Pancreas (tissue), 10 donors: Measurements from ENCODE around the gene DSCAM. TPM values are rescaled to one million over a fixed set of nuclear protein-coding genes. Genes with fewer than 3 reads are reported as not detected.

Experiments used
- ATAC-seq, 4 donors: fragments of 200-7000 bp; cut with Tn5 transposase; one replicate each; pipeline versions ENCODE4 v1.8.0 to v1.9.1; 2020; ENCODE audit warnings: mild to moderate bottlenecking in 4 of 4, moderate library complexity in 4 of 4
- DNase-seq, 6 donors: peaks; one replicate each; pipeline ENCODE4 v3.0.0-alpha.2; 2020
- FAIRE-seq: peaks from 2 replicates; lab custom pipeline; 2012; peaks lifted over from hg19 to GRCh38; lab: Jason Lieb, UNC
- H3K27ac ChIP-seq, 4 donors: fragments of 200-600 bp; sonication (generic); 1 replicate in 3 of 4; 2 replicates in 1 of 4; pipeline versions ENCODE4 v1.5.0 to v1.8.0; 2020
- H3K27me3 ChIP-seq, 4 donors: fragments of 200-600 bp; one replicate each; pipeline ENCODE4 v1.8.0; 2021
- H3K36me3 ChIP-seq, 3 donors: fragments of 200-600 bp; sonication (generic) in 1 of 3; one replicate each; pipeline versions ENCODE4 v1.5.0 to v1.8.0; 2020 to 2021
- H3K4me1 ChIP-seq, 3 donors: fragments of 200-600 bp; one replicate each; pipeline ENCODE4 v1.8.0; 2021
- H3K4me3 ChIP-seq, 4 donors: fragments of 200-600 bp; sonication (generic) in 2 of 4; one replicate each; pipeline versions ENCODE4 v1.5.0 to v1.8.0; 2020 to 2021
- H3K9me3 ChIP-seq, 4 donors: fragments of 200-600 bp; one replicate each; pipeline ENCODE4 v1.8.0; 2021
- WGBS, 2 donors: extraction: QIAGEN DNeasy Blood & Tissue Kit; methylation state at CpG; one replicate each; pipeline ENCODE4 v1.1.7; 2013; 5-methylcytosine and 5-hydroxymethylcytosine counted together
- intact Hi-C, 3 donors: fragments of 100-400 bp; cut with DNase I; formaldehyde crosslinking; loops; one replicate each; pipeline versions ENCODE4 v1.11.1 to v1.14.2; 2022
- polyA plus RNA-seq, 2 donors: library from polyadenylated mRNA; stranded (reverse); fragments of 200-250 nt; gene quantifications; one replicate each; pipeline ENCODE4 v1.2.3, GENCODE V29; 2013
- total RNA-seq, 6 donors: library from RNA; stranded (reverse); fragmentation: NEBNext Ultra II Directional in 4 of 6; extraction: Animal tissue kit (Norgen Biotek cat#: 25700) in 4 of 6; gene quantifications; one replicate each; pipeline versions ENCODE4 v1.2.1 to v1.2.4, GENCODE V29; 2021 to 2023
- TF ChIP-seq, protein P1 (sequence below), 4 donors: fragments of 200-600 bp; sonication (generic) in 3 of 4; IDR thresholded peaks; one replicate each; pipeline versions ENCODE4 v1.5.0 to v1.8.0; 2021; ENCODE audit warnings: antibody characterized with exemption in 4 of 4
- donor health status: healthy with polysubstance abuse.
- donor health status: DM: no; HTN: no; CAD: no; lungs with moderate emphysema.
- donor health status: DM: no; HTN: no; CAD: no.
- donor health status: control.
- donor health status: control.
- donor health status: Bipolar disorder and iron deficiency.
- donor health status: DM: yes; HTN: yes; CAD: no.
- donor health status: DM: no; HTN: no; CAD: no.
- donor health status: DM: no; HTN: no; CAD: no.
- donor health status: DM: yes; HTN: yes; CAD: no.

The DSCAM gene
- total and polyA plus RNA-seq, 8 donors: 0.05 to 0.77 (median 0.14) TPM

DNA sequence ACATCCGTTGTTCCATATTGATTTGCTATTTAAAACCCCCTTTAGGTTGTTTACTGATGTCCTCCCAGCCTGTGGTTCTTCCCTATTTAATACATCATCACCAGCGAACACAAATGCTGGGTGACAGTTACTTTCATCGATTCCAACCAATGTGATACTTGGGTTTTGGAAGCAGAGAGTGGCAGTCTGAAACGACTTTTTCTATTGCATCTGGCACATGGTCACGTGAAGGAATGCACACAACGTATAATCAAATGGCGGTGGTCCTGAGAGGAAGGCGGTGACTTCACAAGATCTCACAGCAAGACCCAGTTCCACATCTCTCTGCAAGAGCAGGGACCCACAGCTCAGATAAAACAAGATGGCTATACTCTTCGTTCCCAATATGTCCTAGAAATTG is 213.9 kb downstream of the DSCAM start:
- H3K4me3 ChIP-seq: no peak overlapping the region
- no peaks in the 10 kb centered on the region for H3K9me3 ChIP-seq
- FAIRE-seq (no peak), DNase-seq (no peak), ATAC-seq (no peak)
- H3K36me3 ChIP-seq: no peaks in the 10 kb centered on the region
- TF ChIP-seq, protein P1, sequence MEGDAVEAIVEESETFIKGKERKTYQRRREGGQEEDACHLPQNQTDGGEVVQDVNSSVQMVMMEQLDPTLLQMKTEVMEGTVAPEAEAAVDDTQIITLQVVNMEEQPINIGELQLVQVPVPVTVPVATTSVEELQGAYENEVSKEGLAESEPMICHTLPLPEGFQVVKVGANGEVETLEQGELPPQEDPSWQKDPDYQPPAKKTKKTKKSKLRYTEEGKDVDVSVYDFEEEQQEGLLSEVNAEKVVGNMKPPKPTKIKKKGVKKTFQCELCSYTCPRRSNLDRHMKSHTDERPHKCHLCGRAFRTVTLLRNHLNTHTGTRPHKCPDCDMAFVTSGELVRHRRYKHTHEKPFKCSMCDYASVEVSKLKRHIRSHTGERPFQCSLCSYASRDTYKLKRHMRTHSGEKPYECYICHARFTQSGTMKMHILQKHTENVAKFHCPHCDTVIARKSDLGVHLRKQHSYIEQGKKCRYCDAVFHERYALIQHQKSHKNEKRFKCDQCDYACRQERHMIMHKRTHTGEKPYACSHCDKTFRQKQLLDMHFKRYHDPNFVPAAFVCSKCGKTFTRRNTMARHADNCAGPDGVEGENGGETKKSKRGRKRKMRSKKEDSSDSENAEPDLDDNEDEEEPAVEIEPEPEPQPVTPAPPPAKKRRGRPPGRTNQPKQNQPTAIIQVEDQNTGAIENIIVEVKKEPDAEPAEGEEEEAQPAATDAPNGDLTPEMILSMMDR (IDR thresholded peaks at IDR 0.05): no peak
- no peaks in the 10 kb centered on the region for H3K27me3 ChIP-seq
- H3K27ac ChIP-seq: no peak overlapping the region
- H3K4me1 ChIP-seq: no peaks in the 10 kb centered on the region
- 63 to 67% methylated on average over 9 of the region's 9 CpGs for WGBS, 2 donors
- intact Hi-C loops: no loop called here

DNA sequence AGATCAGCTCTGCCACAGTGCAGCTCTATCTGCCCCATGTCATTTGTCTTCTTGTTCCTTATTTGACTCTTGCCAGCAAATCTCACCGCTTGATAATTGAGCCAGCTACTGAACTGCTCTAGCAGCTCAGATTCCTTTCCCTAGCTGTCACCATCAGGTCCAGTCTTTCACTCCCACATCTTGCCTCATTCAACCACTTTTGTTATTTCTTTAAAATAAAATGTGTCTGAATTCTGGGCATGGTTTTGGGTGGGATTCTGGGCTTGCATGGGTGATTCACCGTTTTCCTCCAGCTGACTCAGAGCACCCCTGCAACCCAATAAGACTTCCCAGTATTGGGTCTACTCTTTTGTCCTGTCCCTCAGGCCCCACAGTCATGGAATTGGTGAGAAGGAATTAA is 215.7 kb downstream of the DSCAM start:
- Histone ChIP-seq H3K27me3 (no peaks in the 10 kb centered on the region), H3K4me1 (no peaks in the 10 kb centered on the region), H3K27ac (no peak overlapping the region), H3K9me3 (no peaks in the 10 kb centered on the region), H3K4me3 (no peak overlapping the region), H3K36me3 (no peaks in the 10 kb centered on the region)
- TF ChIP-seq, protein P1 (IDR thresholded peaks at IDR 0.05): no peak
- 66 to 67% methylated on average over 2 of the region's 2 CpGs for WGBS, 2 donors
- intact Hi-C loops: no loop called here
- ATAC-seq (no peak), DNase-seq (no peak), FAIRE-seq (no peak)

DNA sequence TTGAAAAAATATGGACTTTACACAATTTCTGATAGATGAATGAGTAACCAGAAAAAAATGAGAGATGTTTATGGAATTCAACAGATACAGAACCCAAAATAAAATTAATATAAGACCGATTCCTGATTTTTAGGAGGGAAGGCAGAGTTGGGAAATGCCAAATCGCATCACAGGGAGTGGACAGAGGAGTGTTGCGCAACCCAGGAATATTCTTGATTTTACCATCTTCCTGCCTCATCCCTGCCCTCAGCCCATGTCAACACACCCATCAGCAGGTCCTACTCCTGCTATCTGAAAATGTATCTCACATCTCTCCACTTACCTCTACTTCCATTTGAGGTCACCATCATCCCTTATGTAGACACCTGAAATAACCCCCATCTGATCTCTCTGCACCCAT is 221.0 kb downstream of the DSCAM start:
- intact Hi-C loops: no loop called here

DNA sequence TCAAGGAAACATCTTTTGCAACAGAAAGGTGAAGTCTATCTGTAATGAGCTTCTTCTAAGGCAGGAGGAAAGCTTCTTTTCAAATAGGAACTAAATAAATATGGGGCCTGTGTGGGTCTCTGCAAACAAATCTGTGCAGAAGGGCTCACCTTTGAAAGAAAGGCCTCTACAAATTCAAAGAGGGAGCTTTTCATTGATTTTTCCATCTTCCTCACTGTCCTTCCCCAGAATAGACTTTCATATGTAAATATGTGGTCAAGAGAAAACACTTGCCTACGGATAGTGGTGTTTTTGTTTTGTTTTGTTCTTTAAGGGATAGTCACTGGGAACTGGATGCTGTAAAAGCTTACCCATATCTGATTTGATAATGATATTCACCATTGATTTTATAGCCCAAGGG is 223.4 kb downstream of the DSCAM start:
- H3K27ac ChIP-seq: no peak overlapping the region
- ATAC-seq: no peak
- 22 to 46% methylated on average over 1 of the region's 1 CpG for WGBS, 2 donors
- FAIRE-seq: no peak
- H3K4me1 ChIP-seq: no peaks in the 10 kb centered on the region
- intact Hi-C loops: no loop called here
- H3K36me3 ChIP-seq: no peaks in the 10 kb centered on the region
- TF ChIP-seq, protein P1 (IDR thresholded peaks at IDR 0.05): no peak
- no peaks in the 10 kb centered on the region for H3K27me3 ChIP-seq
- H3K9me3 ChIP-seq: no peaks in the 10 kb centered on the region
- no peak overlapping the region for H3K4me3 ChIP-seq
- no peak for DNase-seq

More for the DNA sequence above, 221.0 kb downstream of the DSCAM start:
- no peaks in the 10 kb centered on the region for H3K27me3 ChIP-seq
- no peaks in the 10 kb centered on the region for H3K4me1 ChIP-seq
- 81 to 92% methylated on average over 3 of the region's 3 CpGs for WGBS, 2 donors
- no peak for FAIRE-seq
- H3K4me3 ChIP-seq: no peak overlapping the region
- no peak overlapping the region for H3K27ac ChIP-seq
- no peaks in the 10 kb centered on the region for H3K9me3 ChIP-seq
- TF ChIP-seq, protein P1 (IDR thresholded peaks at IDR 0.05): no peak
- no peak for DNase-seq
- no peak for ATAC-seq
- H3K36me3 ChIP-seq: no peaks in the 10 kb centered on the region

DNA sequence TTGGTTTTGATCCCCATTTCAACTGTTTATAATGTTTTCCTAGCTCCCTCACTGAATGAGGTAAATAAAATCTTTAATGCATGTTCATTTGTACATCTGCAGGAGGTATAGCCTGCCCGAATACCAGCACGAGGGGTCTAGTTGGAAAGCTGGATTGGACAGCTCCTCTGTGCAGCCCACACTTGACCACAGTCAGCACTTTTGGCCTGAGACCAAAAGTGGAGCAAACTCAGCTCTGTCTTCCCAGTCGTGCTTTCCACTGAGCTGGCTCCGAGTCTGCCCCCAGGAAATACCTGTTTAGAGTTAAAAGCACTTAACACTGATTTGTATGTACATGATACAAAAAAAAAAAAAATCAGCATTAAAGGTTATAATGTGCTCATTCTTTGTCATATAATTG is 224.4 kb downstream of the DSCAM start:
- H3K36me3 ChIP-seq: no peaks in the 10 kb centered on the region
- H3K4me1 ChIP-seq: no peaks in the 10 kb centered on the region
- intact Hi-C loops: no loop called here
- H3K27ac ChIP-seq: no peak overlapping the region
- no peak overlapping the region for H3K4me3 ChIP-seq
- TF ChIP-seq, protein P1 (IDR thresholded peaks at IDR 0.05): no peak
- FAIRE-seq (no peak), ATAC-seq (no peak), DNase-seq (no peak)
- H3K9me3 ChIP-seq: no peaks in the 10 kb centered on the region
- H3K27me3 ChIP-seq: no peaks in the 10 kb centered on the region
- 32 to 36% methylated on average over 4 of the region's 4 CpGs for WGBS, 2 donors
